GM23338 (cell line): ENCODE results near the gene ATF7IP2.

Experiments used
- CREB1 ChIP-seq: fragments of 250-450 bp; sonication (Bioruptor Pico); IDR thresholded peaks from 2 replicates; pipeline ENCODE4 v1.5.0; 2020; ENCODE audit warnings: low read depth, mild to moderate bottlenecking, moderate library complexity
- EZH2 ChIP-seq: fragments of 200-600 bp; sonication (generic); IDR thresholded peaks from one replicate; pipeline ENCODE4 v1.8.0; 2017; ENCODE audit warnings: antibody characterized with exemption, mild to moderate bottlenecking, low read depth; ENCODE audit not compliant: unreplicated experiment
- EZH2phosphoT487 ChIP-seq: fragments of 200-600 bp; sonication (generic); IDR thresholded peaks from one replicate; pipeline ENCODE4 v1.8.1; 2018; ENCODE audit warnings: antibody characterized with exemption; ENCODE audit not compliant: unreplicated experiment
- JUNB ChIP-seq: IDR thresholded peaks from one replicate; pipeline ENCODE4 v1.6.1; 2016; ENCODE audit warnings: antibody characterized with exemption; ENCODE audit not compliant: unreplicated experiment
- POLR2AphosphoS5 ChIP-seq: IDR thresholded peaks from 2 replicates; pipeline ENCODE4 v1.6.1; 2016; ENCODE audit warnings: antibody characterized with exemption, low read depth
- STAT1 ChIP-seq: IDR thresholded peaks from one replicate; pipeline ENCODE4 v1.6.1; 2016; ENCODE audit warnings: antibody characterized with exemption; ENCODE audit not compliant: unreplicated experiment
- ZNF114 ChIP-seq: fragments of 250-450 bp; sonication (Bioruptor Pico); IDR thresholded peaks from 2 replicates; pipeline ENCODE4 v1.5.0; 2020; ENCODE audit warnings: mild to moderate bottlenecking, moderate library complexity
- ZNF331 ChIP-seq: fragments of 250-450 bp; sonication (Bioruptor Pico); IDR thresholded peaks from 2 replicates; pipeline ENCODE4 v1.5.0; 2020; ENCODE audit warnings: low read depth, mild to moderate bottlenecking, moderate library complexity
- ZNF462 ChIP-seq: fragments of 250-450 bp; sonication (Bioruptor Pico); IDR thresholded peaks from 2 replicates; pipeline ENCODE4 v1.5.0; 2020; ENCODE audit warnings: mild to moderate bottlenecking, moderate library complexity
- TF ChIP-seq, protein P1 (sequence below), 2 experiments: fragments of 200-600 bp in 1 of 2; sonication (generic) in 1 of 2; conservative IDR thresholded peaks; 2 replicates each; pipeline versions ENCODE4 v1.5.1 to v1.6.1; 2016 to 2017; ENCODE audit warnings: antibody characterized with exemption in 2 of 2, low read depth in 2 of 2, mild to moderate bottlenecking in 2 of 2, moderate library complexity in 1 of 2
- TF ChIP-seq, protein P2 (sequence below): IDR thresholded peaks from one replicate; pipeline ENCODE4 v1.6.1; 2018; ENCODE audit warnings: antibody characterized with exemption; ENCODE audit not compliant: unreplicated experiment
- TF ChIP-seq, protein P3 (sequence below): IDR thresholded peaks from 2 replicates; pipeline ENCODE4 v1.6.1; 2016; ENCODE audit warnings: antibody characterized with exemption

- TF ChIP-seq, protein P1, sequence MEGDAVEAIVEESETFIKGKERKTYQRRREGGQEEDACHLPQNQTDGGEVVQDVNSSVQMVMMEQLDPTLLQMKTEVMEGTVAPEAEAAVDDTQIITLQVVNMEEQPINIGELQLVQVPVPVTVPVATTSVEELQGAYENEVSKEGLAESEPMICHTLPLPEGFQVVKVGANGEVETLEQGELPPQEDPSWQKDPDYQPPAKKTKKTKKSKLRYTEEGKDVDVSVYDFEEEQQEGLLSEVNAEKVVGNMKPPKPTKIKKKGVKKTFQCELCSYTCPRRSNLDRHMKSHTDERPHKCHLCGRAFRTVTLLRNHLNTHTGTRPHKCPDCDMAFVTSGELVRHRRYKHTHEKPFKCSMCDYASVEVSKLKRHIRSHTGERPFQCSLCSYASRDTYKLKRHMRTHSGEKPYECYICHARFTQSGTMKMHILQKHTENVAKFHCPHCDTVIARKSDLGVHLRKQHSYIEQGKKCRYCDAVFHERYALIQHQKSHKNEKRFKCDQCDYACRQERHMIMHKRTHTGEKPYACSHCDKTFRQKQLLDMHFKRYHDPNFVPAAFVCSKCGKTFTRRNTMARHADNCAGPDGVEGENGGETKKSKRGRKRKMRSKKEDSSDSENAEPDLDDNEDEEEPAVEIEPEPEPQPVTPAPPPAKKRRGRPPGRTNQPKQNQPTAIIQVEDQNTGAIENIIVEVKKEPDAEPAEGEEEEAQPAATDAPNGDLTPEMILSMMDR (conservative IDR thresholded peaks at IDR 0.05; ENCODE audit: low read depth in 2 of 2), result no peak
- TF ChIP-seq EZH2phosphoT487, result no peak
- TF ChIP-seq EZH2, result no peak
- no peak for TF ChIP-seq CREB1 (CRISPR knock-in tag)
- no peak for TF ChIP-seq ZNF462 (CRISPR knock-in tag)
- no peak for TF ChIP-seq POLR2AphosphoS5
- no peak for TF ChIP-seq STAT1
- TF ChIP-seq, protein P2, sequence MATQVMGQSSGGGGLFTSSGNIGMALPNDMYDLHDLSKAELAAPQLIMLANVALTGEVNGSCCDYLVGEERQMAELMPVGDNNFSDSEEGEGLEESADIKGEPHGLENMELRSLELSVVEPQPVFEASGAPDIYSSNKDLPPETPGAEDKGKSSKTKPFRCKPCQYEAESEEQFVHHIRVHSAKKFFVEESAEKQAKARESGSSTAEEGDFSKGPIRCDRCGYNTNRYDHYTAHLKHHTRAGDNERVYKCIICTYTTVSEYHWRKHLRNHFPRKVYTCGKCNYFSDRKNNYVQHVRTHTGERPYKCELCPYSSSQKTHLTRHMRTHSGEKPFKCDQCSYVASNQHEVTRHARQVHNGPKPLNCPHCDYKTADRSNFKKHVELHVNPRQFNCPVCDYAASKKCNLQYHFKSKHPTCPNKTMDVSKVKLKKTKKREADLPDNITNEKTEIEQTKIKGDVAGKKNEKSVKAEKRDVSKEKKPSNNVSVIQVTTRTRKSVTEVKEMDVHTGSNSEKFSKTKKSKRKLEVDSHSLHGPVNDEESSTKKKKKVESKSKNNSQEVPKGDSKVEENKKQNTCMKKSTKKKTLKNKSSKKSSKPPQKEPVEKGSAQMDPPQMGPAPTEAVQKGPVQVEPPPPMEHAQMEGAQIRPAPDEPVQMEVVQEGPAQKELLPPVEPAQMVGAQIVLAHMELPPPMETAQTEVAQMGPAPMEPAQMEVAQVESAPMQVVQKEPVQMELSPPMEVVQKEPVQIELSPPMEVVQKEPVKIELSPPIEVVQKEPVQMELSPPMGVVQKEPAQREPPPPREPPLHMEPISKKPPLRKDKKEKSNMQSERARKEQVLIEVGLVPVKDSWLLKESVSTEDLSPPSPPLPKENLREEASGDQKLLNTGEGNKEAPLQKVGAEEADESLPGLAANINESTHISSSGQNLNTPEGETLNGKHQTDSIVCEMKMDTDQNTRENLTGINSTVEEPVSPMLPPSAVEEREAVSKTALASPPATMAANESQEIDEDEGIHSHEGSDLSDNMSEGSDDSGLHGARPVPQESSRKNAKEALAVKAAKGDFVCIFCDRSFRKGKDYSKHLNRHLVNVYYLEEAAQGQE, result no peak
- TF ChIP-seq JUNB, result no peak
- TF ChIP-seq, protein P3, sequence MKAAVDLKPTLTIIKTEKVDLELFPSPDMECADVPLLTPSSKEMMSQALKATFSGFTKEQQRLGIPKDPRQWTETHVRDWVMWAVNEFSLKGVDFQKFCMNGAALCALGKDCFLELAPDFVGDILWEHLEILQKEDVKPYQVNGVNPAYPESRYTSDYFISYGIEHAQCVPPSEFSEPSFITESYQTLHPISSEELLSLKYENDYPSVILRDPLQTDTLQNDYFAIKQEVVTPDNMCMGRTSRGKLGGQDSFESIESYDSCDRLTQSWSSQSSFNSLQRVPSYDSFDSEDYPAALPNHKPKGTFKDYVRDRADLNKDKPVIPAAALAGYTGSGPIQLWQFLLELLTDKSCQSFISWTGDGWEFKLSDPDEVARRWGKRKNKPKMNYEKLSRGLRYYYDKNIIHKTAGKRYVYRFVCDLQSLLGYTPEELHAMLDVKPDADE, result no peak
- no peak for TF ChIP-seq ZNF331 (CRISPR knock-in tag)
- TF ChIP-seq ZNF114 (CRISPR knock-in tag), result no peak
Measured at GRCh38 chr16:10447289-10447688, 61.4 kb downstream of the ATF7IP2 start.
